NCI-H748 (cell line): Measurements from ENCODE around the gene NTNG2.

ENCODE experiments used
- DNase-seq: peaks from one replicate; lab custom pipeline; 2025; ENCODE audit not compliant: unreplicated experiment; lab: John Stamatoyannopoulos, UW

The NTNG2 gene

GRCh38 chr9:132201139-132201538 lies 39.3 kb downstream of the NTNG2 start:
- DNase-seq: peak; percentile 66

- peak; percentile 31 for DNase-seq
These were observed 40.2 kb downstream of the NTNG2 start for GRCh38 chr9:132201780-132202703.

GRCh38 chr9:132204883-132205282 lies 43.0 kb downstream of the NTNG2 start:
- DNase-seq: no peak

GRCh38 chr9:132207215-132207614 lies 45.4 kb downstream of the NTNG2 start:
- no peak for DNase-seq

GRCh38 chr9:132207839-132208615 lies 46.2 kb downstream of the NTNG2 start:
- DNase-seq: no peak

GRCh38 chr9:132209228-132209627 lies 47.4 kb downstream of the NTNG2 start:
- no peak for DNase-seq

GRCh38 chr9:132210472-132211145 lies 48.8 kb downstream of the NTNG2 start:
- no peak for DNase-seq

- DNase-seq: no peak
These were observed 49.7 kb downstream of the NTNG2 start for GRCh38 chr9:132211570-132211969.

GRCh38 chr9:132214027-132214622 lies 52.3 kb downstream of the NTNG2 start:
- no peak for DNase-seq

GRCh38 chr9:132216861-132217619 lies 55.2 kb downstream of the NTNG2 start:
- no peak for DNase-seq

GRCh38 chr9:132218208-132218607 lies 56.4 kb downstream of the NTNG2 start:
- DNase-seq: no peak

- no peak for DNase-seq
These were observed 60.1 kb downstream of the NTNG2 start for GRCh38 chr9:132221941-132222340.

GRCh38 chr9:132224645-132225044 lies 62.8 kb downstream of the NTNG2 start:
- DNase-seq: no peak

- no peak for DNase-seq
These were observed 64.9 kb downstream of the NTNG2 start for GRCh38 chr9:132226571-132227430.

- no peak for DNase-seq
These were observed 66.2 kb downstream of the NTNG2 start for GRCh38 chr9:132228062-132228461.

- DNase-seq: no peak
These were observed 68.7 kb downstream of the NTNG2 start for GRCh38 chr9:132230605-132231004.

GRCh38 chr9:132231019-132231701 lies 69.3 kb downstream of the NTNG2 start:
- no peak for DNase-seq

- DNase-seq: no peak
These were observed 70.7 kb downstream of the NTNG2 start for GRCh38 chr9:132232522-132232921.

GRCh38 chr9:132233138-132233537 lies 71.3 kb downstream of the NTNG2 start:
- DNase-seq: no peak
